Cortex of kidney (tissue), 1 donor: ENCODE data around the gene POTEJ.
"Not testable (repeated sequence)": the region's sequence is repeated elsewhere in the genome, so short reads cannot be mapped to it uniquely, and the experiment has no call there.

Experiments
- DNase-seq: peaks from one replicate; lab custom pipeline; 2025; lab: John Stamatoyannopoulos, UW

The POTEJ gene

DNA sequence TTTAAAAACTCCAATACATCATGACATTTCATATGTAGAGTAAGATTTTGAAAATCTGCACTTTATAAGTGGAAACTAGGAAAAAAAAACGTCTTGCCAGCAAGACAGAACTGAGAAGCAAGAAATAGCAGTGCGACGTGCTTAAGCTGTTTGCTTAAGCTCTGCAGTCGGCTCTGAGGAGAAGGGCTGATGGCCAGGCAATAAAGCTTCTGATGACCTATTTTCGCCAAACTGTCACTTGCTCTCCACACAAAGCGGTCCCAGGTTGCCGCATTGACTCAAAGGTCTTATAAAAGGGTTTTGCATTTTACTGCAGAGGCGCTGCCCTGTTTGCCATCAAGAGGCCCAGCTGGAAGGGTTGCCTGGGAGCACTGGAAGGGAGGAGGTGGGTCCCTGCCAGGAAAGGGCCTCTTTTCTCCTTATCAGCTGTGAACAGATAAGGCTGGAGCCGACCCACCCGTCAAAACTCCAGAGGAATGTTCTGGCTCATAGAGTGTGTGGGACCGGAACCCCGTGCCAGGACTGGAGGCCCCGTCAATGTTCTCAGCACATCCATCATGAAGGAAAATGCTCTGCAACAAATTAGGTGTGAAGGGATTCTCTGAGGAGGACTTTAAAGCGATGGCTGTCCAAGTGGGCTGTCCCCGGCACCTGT, 9.5 kb upstream of the POTEJ start:
- not testable (repeated sequence) for DNase-seq

DNA sequence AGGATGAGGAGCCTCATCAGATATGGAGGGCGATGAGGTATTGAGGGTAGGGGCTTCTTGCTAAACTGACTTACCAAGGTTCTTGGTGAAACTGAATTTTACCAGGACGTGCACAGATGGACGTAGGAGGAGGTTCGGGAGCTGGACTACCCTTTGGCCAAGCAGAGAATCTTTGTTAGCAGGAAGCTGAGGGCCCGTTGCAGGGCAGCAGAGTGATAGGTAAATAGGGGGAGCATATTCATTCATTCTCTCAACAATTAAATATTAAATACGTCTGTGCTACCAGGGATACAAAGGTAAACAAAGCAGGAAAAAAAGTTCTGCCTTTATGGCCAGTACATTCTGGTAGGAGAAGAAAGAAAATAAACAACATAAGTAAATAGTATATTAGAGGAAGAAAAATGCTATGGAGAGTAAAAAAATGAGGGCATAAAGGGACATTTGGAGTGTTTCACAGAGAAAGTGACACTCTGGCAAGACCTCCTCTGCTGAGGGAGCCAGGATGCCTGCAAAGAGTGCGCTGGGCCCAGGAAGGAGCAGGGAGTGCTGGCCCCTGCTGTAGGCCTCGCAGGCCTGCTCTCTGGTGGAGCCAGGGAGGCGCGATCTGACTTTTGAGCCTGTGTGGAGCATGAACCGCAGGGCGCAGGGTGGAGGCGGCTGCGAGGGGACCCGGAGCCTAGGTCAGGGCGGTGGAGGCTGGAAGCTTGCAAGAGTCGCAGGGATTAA, 2.8 kb upstream of the POTEJ start:
- not testable (repeated sequence) for DNase-seq

- DNase-seq, result not testable (repeated sequence)
These were observed 2.0 kb upstream of the POTEJ start for GRCh38 chr2:130609002-130609920.

DNA sequence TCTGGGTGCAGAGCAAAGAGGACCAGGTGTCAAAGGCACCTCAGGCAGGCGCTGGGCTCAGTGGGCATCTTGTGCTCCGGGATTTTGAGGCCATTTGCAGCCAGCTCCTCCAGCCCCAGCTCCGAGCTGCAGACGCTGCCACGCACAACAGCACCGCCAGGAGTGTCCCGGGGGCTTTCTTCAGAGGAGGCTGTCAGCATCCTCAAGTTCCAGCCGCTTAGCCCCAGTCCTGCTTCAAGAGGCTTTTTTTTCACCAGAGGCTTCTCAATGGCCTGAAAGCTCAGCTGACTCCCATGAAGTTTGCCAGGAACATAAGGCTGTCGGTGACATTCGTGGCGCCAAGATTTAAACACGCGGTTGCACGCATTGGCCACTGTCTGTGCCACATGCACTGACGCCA, 754 bp upstream of the POTEJ start:
- not testable (repeated sequence) for DNase-seq

GRCh38 chr2:130628784-130629475, 17.7 kb downstream of the POTEJ start:
- DNase-seq, result not testable (repeated sequence)

- not testable (repeated sequence) for DNase-seq
These were observed 27.7 kb downstream of the POTEJ start for GRCh38 chr2:130638973-130639372.

DNA sequence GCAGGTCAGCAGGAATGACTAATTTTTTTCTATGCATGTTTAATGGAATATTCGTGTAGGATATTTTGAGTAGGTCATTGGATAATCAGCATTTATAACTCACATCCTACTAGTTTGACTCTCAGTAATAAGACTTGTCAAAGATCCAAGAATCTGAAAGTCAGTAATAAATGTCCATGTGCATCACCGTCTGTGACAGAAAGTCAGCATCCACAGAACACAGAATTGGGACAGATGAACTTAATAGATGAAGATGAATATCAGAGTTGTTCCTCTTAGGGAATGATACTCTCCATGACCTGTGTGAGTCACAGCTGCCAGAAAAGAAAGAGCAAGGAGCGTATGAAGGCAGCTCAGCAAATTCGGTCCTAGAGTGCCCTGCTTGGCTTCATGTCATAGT, 30.4 kb downstream of the POTEJ start:
- not testable (repeated sequence) for DNase-seq

- not testable (repeated sequence) for DNase-seq
These were observed 38.0 kb downstream of the POTEJ start for GRCh38 chr2:130649285-130649684.

- DNase-seq, result not testable (repeated sequence)
These were observed 53.3 kb downstream of the POTEJ start for GRCh38 chr2:130664506-130664905.

DNA sequence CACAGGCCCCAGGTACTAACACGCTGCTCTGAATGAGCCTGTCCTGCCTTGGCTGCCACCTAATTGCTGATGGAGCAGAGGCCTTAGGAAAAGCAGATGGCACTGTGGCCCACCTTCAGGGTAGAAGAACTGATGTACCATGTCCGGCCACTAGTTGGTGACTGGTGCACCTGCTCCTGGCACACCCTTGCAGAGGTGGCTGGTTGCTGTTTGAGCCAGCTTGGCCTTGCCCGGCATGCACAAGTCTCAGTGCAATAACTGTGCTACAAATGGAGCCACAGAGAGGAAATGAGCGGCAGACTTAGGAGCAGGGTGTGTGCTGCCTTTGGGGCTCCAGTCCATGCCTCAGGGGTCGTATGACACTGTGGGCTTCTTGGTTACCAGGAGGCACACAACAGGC, 54.4 kb downstream of the POTEJ start:
- not testable (repeated sequence) for DNase-seq

GRCh38 chr2:130667516-130667915, 56.3 kb downstream of the POTEJ start:
- not testable (repeated sequence) for DNase-seq

DNA sequence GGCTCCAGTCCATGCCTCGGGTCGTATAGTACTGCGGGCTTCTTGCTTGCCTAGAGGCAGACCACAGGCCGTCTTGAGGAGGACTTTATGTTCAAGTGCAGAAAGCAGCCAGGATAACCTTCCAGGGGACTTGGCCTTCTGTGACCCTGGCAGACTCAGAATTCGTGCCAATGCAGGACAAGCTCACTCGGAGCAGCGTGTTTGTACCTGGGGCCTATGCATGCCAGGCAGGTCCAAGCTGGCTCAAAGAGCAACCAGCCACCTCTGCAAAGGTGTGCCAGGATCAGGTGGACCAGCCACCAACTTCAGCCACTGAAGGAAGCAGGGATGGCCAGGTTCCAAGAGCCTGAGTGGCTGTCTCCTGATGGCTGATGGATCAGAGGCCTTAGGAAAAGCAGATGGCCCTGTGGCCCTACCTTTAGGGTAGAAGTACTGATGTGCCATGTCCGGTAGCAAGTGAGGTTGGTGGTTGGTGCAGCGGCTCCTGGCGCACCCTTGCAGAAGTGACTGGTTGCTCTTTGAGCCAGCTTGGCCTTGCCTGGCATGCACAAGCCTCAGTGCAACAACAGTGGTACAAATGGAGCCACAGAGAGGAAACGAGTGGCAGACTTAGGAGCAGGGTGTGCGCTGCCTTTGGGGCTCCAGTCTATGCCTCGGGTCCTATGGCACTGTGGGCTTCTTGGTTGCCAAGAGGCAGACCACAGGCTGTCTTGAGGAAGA, 58.9 kb downstream of the POTEJ start:
- not testable (repeated sequence) for DNase-seq

- DNase-seq, result not testable (repeated sequence)
These were observed 81.0 kb downstream of the POTEJ start for GRCh38 chr2:130692041-130692770.

DNA sequence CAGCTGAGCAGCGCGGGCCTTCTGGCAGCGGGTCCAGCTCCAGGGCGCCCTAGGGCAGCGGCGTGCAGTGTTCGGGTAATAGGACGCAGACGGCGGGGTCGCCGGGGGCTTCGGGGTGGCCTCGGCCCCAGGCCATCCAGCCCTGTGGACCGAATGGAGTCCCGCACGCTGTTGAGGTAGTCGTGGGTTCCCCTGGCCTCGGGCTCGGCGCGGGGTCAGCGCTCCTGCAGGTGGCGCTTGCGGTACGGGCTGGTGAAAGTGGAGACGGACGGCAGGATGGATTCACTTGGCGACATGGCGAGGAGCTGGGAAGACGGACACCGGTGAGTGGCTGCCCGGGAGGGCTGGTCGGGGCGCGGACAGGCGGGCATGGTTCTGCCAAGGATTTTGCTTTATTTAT, 82.2 kb downstream of the POTEJ start:
- not testable (repeated sequence) for DNase-seq

DNA sequence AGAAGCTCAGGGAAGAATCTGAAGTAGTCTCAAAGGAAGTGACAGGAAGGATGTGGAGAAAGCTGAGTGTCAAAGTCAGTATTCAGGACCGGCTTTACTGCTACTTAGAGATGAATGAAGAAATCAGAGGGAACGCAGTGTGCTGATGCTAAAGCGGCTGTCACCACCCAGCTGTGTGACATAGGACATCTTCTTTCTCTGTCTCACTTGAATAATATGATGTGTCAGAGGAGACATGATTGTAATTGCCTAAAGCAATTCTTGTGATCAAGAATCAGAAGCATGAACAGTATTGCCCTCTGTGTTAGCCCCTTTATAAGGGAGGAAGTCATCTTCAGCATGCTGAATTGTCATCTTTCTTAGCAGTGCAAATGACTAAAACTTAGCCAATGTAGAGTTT, 92.0 kb downstream of the POTEJ start:
- not testable (repeated sequence) for DNase-seq
